Activated CD8-positive, alpha-beta T cell treated with anti-CD3 and anti-CD28 coated beads for 36 hours (primary cell): Measurements from ENCODE around the gene ELF5. TPM values are rescaled to one million over a fixed set of nuclear protein-coding genes. Genes with fewer than 3 reads are reported as not detected.

Experiments
- ATAC-seq: fragments of 200-7000 bp; cut with Tn5 transposase; one replicate; pipeline ENCODE4 v1.10.0; 2021; ENCODE audit warnings: mild to moderate bottlenecking, moderate library complexity
- CTCF ChIA-PET: fragments of 350-600 bp; sonication (Branson Sonifier 250); formaldehyde crosslinking; loops from one replicate; lab custom pipeline; 2021; ENCODE audit warnings: antibody characterized with exemption; lab: Charles Lee
- POLR2A ChIA-PET: fragments of 350-600 bp; sonication (Branson Sonifier 250); formaldehyde crosslinking; loops from one replicate; lab custom pipeline; 2021; ENCODE audit warnings: antibody characterized with exemption; lab: Charles Lee
- DNase-seq: peaks from one replicate; pipeline ENCODE4 v3.0.0-alpha.2; 2020
- H3K27ac Mint-ChIP-seq: one replicate; pipeline ENCODE4 v1.8.0; 2021; ENCODE audit warnings: mild to moderate bottlenecking, mixed read lengths
- H3K27me3 Mint-ChIP-seq: one replicate; pipeline ENCODE4 v1.8.0; 2021; ENCODE audit warnings: mixed read lengths
- H3K36me3 Mint-ChIP-seq: one replicate; pipeline ENCODE4 v1.8.0; 2021; ENCODE audit warnings: low read depth, mixed read lengths
- H3K4me1 Mint-ChIP-seq: one replicate; pipeline ENCODE4 v1.8.0; 2021; ENCODE audit warnings: low read depth, mixed read lengths
- H3K4me3 Mint-ChIP-seq: one replicate; pipeline ENCODE4 v1.8.0; 2021; ENCODE audit warnings: mild to moderate bottlenecking, moderate library complexity, mixed read lengths
- H3K9me3 Mint-ChIP-seq: one replicate; pipeline ENCODE4 v1.8.0; 2021; ENCODE audit warnings: mixed read lengths
- CTCF ChIP-seq: fragments of 200-600 bp; IDR thresholded peaks from one replicate; pipeline ENCODE4 v1.8.0; 2022; ENCODE audit warnings: antibody characterized with exemption, mild to moderate bottlenecking
- intact Hi-C: fragments of 100-400 bp; cut with micrococcal nuclease; formaldehyde crosslinking; loops from one replicate; pipeline ENCODE4 v1.10.0; 2022
- total RNA-seq, 2 experiments: library from RNA; stranded (reverse); gene quantifications; one replicate each; pipeline ENCODE4 v1.2.3, GENCODE V29; 2021

The ELF5 gene
- total RNA-seq, 2 experiments from 2014 or later: not detected

- Mint-ChIP-seq H3K4me3 (no peak overlapping the region), H3K27ac (no peak overlapping the region), H3K4me1 (no peaks in the 10 kb centered on the region), H3K36me3 (no peaks in the 10 kb centered on the region), H3K27me3 (peaks cover 9% of the 10 kb centered on the region), H3K9me3 (peaks cover 2% of the 10 kb centered on the region)
- intact Hi-C loops: no loop called here
- DNase-seq (no peak), ATAC-seq (no peak)
- ChIA-PET CTCF (no interaction called here), POLR2A (interaction anchor here (1.1 kb wide), 1 partner anchor 9 kb away, joined by 3 read pairs; no protein-coding TSS in a partner anchor)
- no peak for TF ChIP-seq CTCF
These were observed 18.1 kb upstream of the ELF5 start for GRCh38 chr11:34531663-34532062.

GRCh38 chr11:34530545-34531234 lies 17.1 kb upstream of the ELF5 start:
- ChIA-PET POLR2A (no interaction called here), CTCF (interaction anchor here (0.9 to 1.3 kb wide), 3 partner anchors 13 to 63 kb away, joined by 3 to 4 read pairs (median 3); partner anchors contain the start of gene ELF5)
- no peak overlapping the region for H3K4me3 Mint-ChIP-seq
- H3K27ac Mint-ChIP-seq: no peak overlapping the region
- DNase-seq (no peak), ATAC-seq (no peak)
- peaks cover 9% of the 10 kb centered on the region for H3K27me3 Mint-ChIP-seq
- no peaks in the 10 kb centered on the region for H3K36me3 Mint-ChIP-seq
- H3K4me1 Mint-ChIP-seq: no peaks in the 10 kb centered on the region
- intact Hi-C loops: no loop called here
- H3K9me3 Mint-ChIP-seq: peaks cover 2% of the 10 kb centered on the region
- TF ChIP-seq CTCF: no peak

GRCh38 chr11:34529643-34530042 lies 16.0 kb upstream of the ELF5 start:
- H3K4me1 Mint-ChIP-seq: no peaks in the 10 kb centered on the region
- peaks cover under 1% of the 10 kb centered on the region for H3K9me3 Mint-ChIP-seq
- ATAC-seq (no peak), DNase-seq (no peak)
- TF ChIP-seq CTCF: no peak
- ChIA-PET POLR2A (no interaction called here), CTCF (no interaction called here)
- intact Hi-C loops: no loop called here
- H3K4me3 Mint-ChIP-seq: no peak overlapping the region
- H3K36me3 Mint-ChIP-seq: no peaks in the 10 kb centered on the region
- H3K27me3 Mint-ChIP-seq: peaks cover 8% of the 10 kb centered on the region
- no peak overlapping the region for H3K27ac Mint-ChIP-seq

- Mint-ChIP-seq H3K27me3 (peaks cover 7% of the 10 kb centered on the region), H3K36me3 (no peaks in the 10 kb centered on the region), H3K4me1 (no peaks in the 10 kb centered on the region), H3K4me3 (no peak overlapping the region), H3K9me3 (no peaks in the 10 kb centered on the region), H3K27ac (no peak overlapping the region)
- DNase-seq (no peak), ATAC-seq (no peak)
- ChIA-PET CTCF (interaction anchor here (1.1 kb wide), 1 partner anchor 14 kb away, joined by 5 read pairs; the partner anchor contains the start of gene ELF5), POLR2A (no interaction called here)
- TF ChIP-seq CTCF: no peak
- intact Hi-C loops: no loop called here
These were observed 14.5 kb upstream of the ELF5 start for GRCh38 chr11:34528072-34528471.

- no peak for ATAC-seq
- no peak for DNase-seq
- H3K4me3 Mint-ChIP-seq: no peak overlapping the region
- H3K4me1 Mint-ChIP-seq: no peaks in the 10 kb centered on the region
- H3K27ac Mint-ChIP-seq: no peak overlapping the region
- intact Hi-C loops: no loop called here
- TF ChIP-seq CTCF: no peak
- POLR2A ChIA-PET: no interaction called here
- CTCF ChIA-PET: interaction anchor here (3.9 kb wide), 1 partner anchor 13 kb away, joined by 20 read pairs; the partner anchor contains the start of gene ELF5
- H3K27me3 Mint-ChIP-seq: peaks cover 2% of the 10 kb centered on the region
- H3K9me3 Mint-ChIP-seq: no peaks in the 10 kb centered on the region
- H3K36me3 Mint-ChIP-seq: no peaks in the 10 kb centered on the region
These were observed 12.5 kb upstream of the ELF5 start for GRCh38 chr11:34525888-34526657.
